Measurements from ENCODE around the gene KMT2A.
"Not testable (repeated sequence)": the region's sequence is repeated elsewhere in the genome, so short reads cannot be mapped to it uniquely, and the experiment has no call there.

The KMT2A gene

GRCh38 chr11:118406599-118407166 is 29.6 kb upstream of the KMT2A start:
- H3K4me3 ChIP-seq (ENCODE audit: low read depth, low read length) = no peak overlapping the region
- no peak for TF ChIP-seq CTCF (IDR thresholded peaks at IDR 0.05; ENCODE audit: low read depth, low read length)

- H3K4me3 ChIP-seq (ENCODE audit: low read depth, low read length) = no peak overlapping the region
- no peak for TF ChIP-seq CTCF (IDR thresholded peaks at IDR 0.05; ENCODE audit: low read depth, low read length)
Observed at GRCh38 chr11:118410055-118410745, 26.1 kb upstream of the KMT2A start.

- no peak for TF ChIP-seq CTCF (IDR thresholded peaks at IDR 0.05; ENCODE audit: low read depth, low read length)
- H3K4me3 ChIP-seq (ENCODE audit: low read depth, low read length) = no peak overlapping the region
Observed at GRCh38 chr11:118411530-118411929, 24.8 kb upstream of the KMT2A start.

GRCh38 chr11:118412921-118413320 is 23.4 kb upstream of the KMT2A start:
- TF ChIP-seq CTCF (IDR thresholded peaks at IDR 0.05; ENCODE audit: low read depth, low read length) = no peak
- no peak overlapping the region for H3K4me3 ChIP-seq (ENCODE audit: low read depth, low read length)

- TF ChIP-seq CTCF (IDR thresholded peaks at IDR 0.05; ENCODE audit: low read depth, low read length) = no peak
- H3K4me3 ChIP-seq (ENCODE audit: low read depth, low read length) = no peak overlapping the region
Observed at GRCh38 chr11:118415062-118415738, 21.1 kb upstream of the KMT2A start.

- H3K4me3 ChIP-seq (ENCODE audit: low read depth, low read length) = no peak overlapping the region
- no peak for TF ChIP-seq CTCF (IDR thresholded peaks at IDR 0.05; ENCODE audit: low read depth, low read length)
Observed at GRCh38 chr11:118415739-118416068, 20.6 kb upstream of the KMT2A start.

GRCh38 chr11:118416900-118417299 is 19.4 kb upstream of the KMT2A start:
- H3K4me3 ChIP-seq (ENCODE audit: low read depth, low read length) = not testable (repeated sequence)
